ENCODE results near the gene RUNX2. TPM values are rescaled to one million over a fixed set of nuclear protein-coding genes. Genes with fewer than 3 reads are reported as not detected.

RUNX2 gene
- total and polyA plus RNA-seq, 2 donors from 2014 or later: 2.3 to 4.7 TPM

GRCh38 chr6:45552536-45552935 is 224.4 kb downstream of the RUNX2 start:
- no peak for TF ChIP-seq CTCF (IDR thresholded peaks at IDR 0.05; ENCODE audit: borderline replicate concordance, extremely low read depth, insufficient read depth)
- H3K9ac ChIP-seq (ENCODE audit: low read length in 3 of 3): no peak overlapping the region
- DNase-seq (no peak), FAIRE-seq (no peak)
- peaks cover 0 to 2% (median 0%) of the 10 kb centered on the region in 3 donors for H3K9me3 ChIP-seq (ENCODE audit: control insufficient read depth in 2 of 3, insufficient read depth in 1 of 3, low read length in 3 of 3)
- H3K4me3 ChIP-seq (ENCODE audit: low read length in 3 of 3): no peak overlapping the region
- no peaks in the 10 kb centered on the region for H3K36me3 ChIP-seq (ENCODE audit: control insufficient read depth in 2 of 3, insufficient read depth in 3 of 3, low read length in 3 of 3)
- peaks cover 0 to 5% (median 4%) of the 10 kb centered on the region in 3 donors for H3K4me1 ChIP-seq (ENCODE audit: control insufficient read depth in 2 of 3, insufficient read depth in 2 of 3, low read depth in 1 of 3, low read length in 3 of 3)
- H3K27me3 ChIP-seq (ENCODE audit: control insufficient read depth, insufficient read depth, low read length): no peaks in the 10 kb centered on the region
- intact Hi-C loops (cut with DNase I): no loop called here
- no peak overlapping the region for H3K27ac ChIP-seq (ENCODE audit: low read depth in 2 of 2, low read length in 2 of 2)

- no peaks in the 10 kb centered on the region for H3K27me3 ChIP-seq (ENCODE audit: control insufficient read depth, insufficient read depth, low read length)
- H3K9ac ChIP-seq (ENCODE audit: low read length in 3 of 3): no peak overlapping the region
- DNase-seq: no peak
- FAIRE-seq: no peak
- TF ChIP-seq CTCF (IDR thresholded peaks at IDR 0.05; ENCODE audit: borderline replicate concordance, extremely low read depth, insufficient read depth): no peak
- peaks cover 0 to 2% (median 0%) of the 10 kb centered on the region in 3 donors for H3K9me3 ChIP-seq (ENCODE audit: control insufficient read depth in 2 of 3, insufficient read depth in 1 of 3, low read length in 3 of 3)
- intact Hi-C loops (cut with DNase I): no loop called here
- peaks cover 0 to 5% (median 4%) of the 10 kb centered on the region in 3 donors for H3K4me1 ChIP-seq (ENCODE audit: control insufficient read depth in 2 of 3, insufficient read depth in 2 of 3, low read depth in 1 of 3, low read length in 3 of 3)
- H3K36me3 ChIP-seq (ENCODE audit: control insufficient read depth in 2 of 3, insufficient read depth in 3 of 3, low read length in 3 of 3): no peaks in the 10 kb centered on the region
- H3K27ac ChIP-seq (ENCODE audit: low read depth in 2 of 2, low read length in 2 of 2): no peak overlapping the region
- H3K4me3 ChIP-seq (ENCODE audit: low read length in 3 of 3): peak overlapping the region in 1 of 3 donors; percentile 28
These were observed 225.7 kb downstream of the RUNX2 start for GRCh38 chr6:45553730-45554344.

GRCh38 chr6:45554591-45554990 is 226.5 kb downstream of the RUNX2 start:
- Histone ChIP-seq H3K36me3 (ENCODE audit: control insufficient read depth in 2 of 3, insufficient read depth in 3 of 3, low read length in 3 of 3) (no peaks in the 10 kb centered on the region), H3K9ac (ENCODE audit: low read length in 3 of 3) (no peak overlapping the region), H3K27me3 (ENCODE audit: control insufficient read depth, insufficient read depth, low read length) (no peaks in the 10 kb centered on the region), H3K4me3 (ENCODE audit: low read length in 3 of 3) (no peak overlapping the region), H3K9me3 (ENCODE audit: control insufficient read depth in 2 of 3, insufficient read depth in 1 of 3, low read length in 3 of 3) (peaks cover 0 to 2% (median 0%) of the 10 kb centered on the region in 3 donors), H3K27ac (ENCODE audit: low read depth in 2 of 2, low read length in 2 of 2) (no peak overlapping the region), H3K4me1 (ENCODE audit: control insufficient read depth in 2 of 3, insufficient read depth in 2 of 3, low read depth in 1 of 3, low read length in 3 of 3) (peaks cover 0 to 5% (median 4%) of the 10 kb centered on the region in 3 donors)
- FAIRE-seq: no peak
- intact Hi-C loops (cut with DNase I): no loop called here
- DNase-seq: no peak
- no peak for TF ChIP-seq CTCF (IDR thresholded peaks at IDR 0.05; ENCODE audit: borderline replicate concordance, extremely low read depth, insufficient read depth)
